AG09309 (cell line): ENCODE data around the gene BARX1.
"Not testable (repeated sequence)": the region's sequence is repeated elsewhere in the genome, so short reads cannot be mapped to it uniquely, and the experiment has no call there.

ENCODE experiments used
- DNase-seq: peaks from one replicate; pipeline ENCODE4 v3.0.0-alpha.2; 2010; ENCODE audit warnings: low read depth
- H3K4me3 ChIP-seq: 2 replicates; pipeline ENCODE4 v1.5.1; 2011; ENCODE audit warnings: mild to moderate bottlenecking, low read depth, low read length, moderate library complexity; ENCODE audit not compliant: control insufficient read depth
- TF ChIP-seq, protein P1 (sequence below): IDR thresholded peaks from 2 replicates; pipeline ENCODE4 v1.5.1; 2011; ENCODE audit warnings: mild to moderate bottlenecking, low read depth, low read length, inconsistent platforms; ENCODE audit not compliant: insufficient read depth, control insufficient read depth; ENCODE audit errors: missing control alignments

The BARX1 gene

DNA sequence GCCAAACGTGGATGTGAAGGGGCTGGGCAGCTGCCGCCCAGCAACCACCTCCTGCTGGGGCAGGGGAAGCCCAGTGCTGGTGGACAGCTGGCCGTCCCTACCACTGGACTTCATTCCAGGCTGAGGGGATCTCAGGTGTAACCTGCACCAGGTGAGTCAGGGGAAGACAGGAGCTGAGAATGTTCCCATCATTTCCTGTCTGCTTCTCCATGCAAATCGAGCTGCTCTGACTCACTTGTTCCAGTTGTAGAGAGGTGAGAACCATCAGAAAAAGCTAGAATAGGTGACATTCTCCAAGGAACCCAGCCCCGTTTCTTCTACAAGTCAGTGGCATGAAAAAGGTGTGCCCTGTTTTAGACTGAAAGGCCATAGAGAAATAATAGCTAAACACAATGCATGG is 21.8 kb upstream of the BARX1 start:
- TF ChIP-seq, protein P1, sequence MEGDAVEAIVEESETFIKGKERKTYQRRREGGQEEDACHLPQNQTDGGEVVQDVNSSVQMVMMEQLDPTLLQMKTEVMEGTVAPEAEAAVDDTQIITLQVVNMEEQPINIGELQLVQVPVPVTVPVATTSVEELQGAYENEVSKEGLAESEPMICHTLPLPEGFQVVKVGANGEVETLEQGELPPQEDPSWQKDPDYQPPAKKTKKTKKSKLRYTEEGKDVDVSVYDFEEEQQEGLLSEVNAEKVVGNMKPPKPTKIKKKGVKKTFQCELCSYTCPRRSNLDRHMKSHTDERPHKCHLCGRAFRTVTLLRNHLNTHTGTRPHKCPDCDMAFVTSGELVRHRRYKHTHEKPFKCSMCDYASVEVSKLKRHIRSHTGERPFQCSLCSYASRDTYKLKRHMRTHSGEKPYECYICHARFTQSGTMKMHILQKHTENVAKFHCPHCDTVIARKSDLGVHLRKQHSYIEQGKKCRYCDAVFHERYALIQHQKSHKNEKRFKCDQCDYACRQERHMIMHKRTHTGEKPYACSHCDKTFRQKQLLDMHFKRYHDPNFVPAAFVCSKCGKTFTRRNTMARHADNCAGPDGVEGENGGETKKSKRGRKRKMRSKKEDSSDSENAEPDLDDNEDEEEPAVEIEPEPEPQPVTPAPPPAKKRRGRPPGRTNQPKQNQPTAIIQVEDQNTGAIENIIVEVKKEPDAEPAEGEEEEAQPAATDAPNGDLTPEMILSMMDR, result no peak
- no peak overlapping the region for H3K4me3 ChIP-seq
- DNase-seq, result no peak

DNA sequence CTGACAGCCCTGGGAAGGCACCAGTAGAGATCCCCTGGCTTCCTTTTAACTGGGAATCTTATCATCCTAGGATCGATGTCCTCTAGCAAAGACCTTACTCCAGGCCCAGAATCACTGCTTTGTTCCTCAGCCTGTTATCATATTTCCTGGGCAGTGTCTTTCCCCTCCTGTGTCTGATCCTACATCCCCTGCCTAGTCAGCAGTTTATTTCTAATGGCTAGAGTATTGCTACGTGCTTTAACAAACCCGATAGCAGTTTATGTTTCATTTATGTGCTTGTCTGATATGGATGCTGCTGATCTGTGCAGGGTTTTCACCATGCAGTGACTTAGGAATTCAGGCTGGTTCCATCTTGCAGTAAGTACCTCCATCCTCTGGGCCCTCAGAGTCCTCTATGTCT is 20.9 kb upstream of the BARX1 start:
- no peak for DNase-seq
- TF ChIP-seq, protein P1, result no peak
- no peak overlapping the region for H3K4me3 ChIP-seq

DNA sequence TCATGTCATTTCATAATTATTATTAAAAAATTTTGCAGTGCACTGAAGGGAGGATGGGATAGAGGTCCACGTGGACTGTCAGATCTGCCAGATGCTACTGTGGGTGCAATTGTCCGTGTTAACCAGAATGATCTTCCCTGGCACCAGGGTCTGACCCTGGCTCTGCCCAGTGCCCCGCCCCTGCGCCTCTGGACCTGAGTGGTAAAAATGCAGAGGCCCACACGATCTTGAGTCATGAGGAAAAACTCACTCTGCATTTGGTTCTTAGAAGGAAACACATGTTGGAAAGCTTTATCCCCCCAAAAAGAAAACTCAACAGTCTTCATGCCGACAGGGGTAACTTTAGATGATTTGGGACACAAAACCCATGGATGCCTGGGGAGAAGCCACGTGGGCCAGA is 20.1 kb upstream of the BARX1 start:
- H3K4me3 ChIP-seq, result no peak overlapping the region
- DNase-seq, result no peak
- TF ChIP-seq, protein P1, result no peak

DNA sequence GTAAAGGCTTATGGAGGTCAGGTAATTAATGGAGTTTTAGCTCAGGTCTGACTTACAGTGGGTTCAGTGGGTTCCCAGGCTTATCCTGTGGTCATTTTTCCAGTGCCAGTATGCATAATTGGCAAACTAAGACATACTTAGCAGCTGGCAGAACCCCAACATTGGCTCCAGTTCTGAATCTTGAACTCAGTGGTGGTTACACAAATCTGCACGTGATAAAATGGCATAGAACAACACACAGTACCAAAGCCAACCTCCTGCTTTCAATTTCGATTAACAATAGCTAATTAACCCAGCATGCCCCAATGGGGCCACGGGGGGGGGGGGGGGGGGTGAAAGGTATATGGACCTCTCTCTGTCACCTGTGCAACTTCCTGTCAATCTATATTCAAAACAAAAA is 19.0 kb upstream of the BARX1 start:
- TF ChIP-seq, protein P1, result no peak
- no peak overlapping the region for H3K4me3 ChIP-seq
- DNase-seq, result no peak

DNA sequence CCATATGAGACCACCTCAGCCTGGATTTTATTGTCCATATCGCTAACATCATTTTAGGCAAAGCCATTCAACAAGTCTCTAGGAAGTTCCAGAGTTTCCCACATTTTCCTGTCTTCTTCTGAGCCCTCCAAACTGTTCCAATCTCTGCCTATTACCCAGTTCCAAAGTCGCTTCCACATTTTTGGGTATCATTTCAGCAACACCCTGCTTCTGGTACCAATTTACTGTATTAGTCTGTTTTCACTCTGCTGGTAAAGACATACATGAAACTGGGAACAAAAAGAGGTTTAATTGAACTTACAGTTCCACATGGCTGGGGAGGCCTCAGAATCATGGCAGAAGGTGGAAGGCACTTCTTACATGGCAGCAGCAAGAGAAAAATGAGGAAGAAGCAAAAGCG is 17.5 kb upstream of the BARX1 start:
- not testable (repeated sequence) for H3K4me3 ChIP-seq, DNase-seq

DNA sequence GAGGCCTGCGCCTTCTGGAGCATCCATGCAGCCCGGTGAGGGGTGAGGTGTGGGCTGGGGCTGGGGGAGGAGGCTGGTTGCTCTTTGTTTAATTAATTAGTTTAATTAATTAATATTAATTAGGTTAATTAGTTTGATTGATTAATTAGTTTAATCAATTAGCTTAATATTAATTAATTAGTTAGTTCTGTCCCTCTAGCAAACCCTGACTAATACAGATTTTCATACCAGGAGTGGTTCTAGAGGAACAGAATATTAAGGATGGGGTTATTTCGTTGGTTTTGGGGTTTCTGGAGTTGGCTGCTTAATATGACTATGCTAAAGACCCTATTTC is 14.1 kb upstream of the BARX1 start:
- DNase-seq, result no peak
- no peak overlapping the region for H3K4me3 ChIP-seq
- TF ChIP-seq, protein P1, result no peak

DNA sequence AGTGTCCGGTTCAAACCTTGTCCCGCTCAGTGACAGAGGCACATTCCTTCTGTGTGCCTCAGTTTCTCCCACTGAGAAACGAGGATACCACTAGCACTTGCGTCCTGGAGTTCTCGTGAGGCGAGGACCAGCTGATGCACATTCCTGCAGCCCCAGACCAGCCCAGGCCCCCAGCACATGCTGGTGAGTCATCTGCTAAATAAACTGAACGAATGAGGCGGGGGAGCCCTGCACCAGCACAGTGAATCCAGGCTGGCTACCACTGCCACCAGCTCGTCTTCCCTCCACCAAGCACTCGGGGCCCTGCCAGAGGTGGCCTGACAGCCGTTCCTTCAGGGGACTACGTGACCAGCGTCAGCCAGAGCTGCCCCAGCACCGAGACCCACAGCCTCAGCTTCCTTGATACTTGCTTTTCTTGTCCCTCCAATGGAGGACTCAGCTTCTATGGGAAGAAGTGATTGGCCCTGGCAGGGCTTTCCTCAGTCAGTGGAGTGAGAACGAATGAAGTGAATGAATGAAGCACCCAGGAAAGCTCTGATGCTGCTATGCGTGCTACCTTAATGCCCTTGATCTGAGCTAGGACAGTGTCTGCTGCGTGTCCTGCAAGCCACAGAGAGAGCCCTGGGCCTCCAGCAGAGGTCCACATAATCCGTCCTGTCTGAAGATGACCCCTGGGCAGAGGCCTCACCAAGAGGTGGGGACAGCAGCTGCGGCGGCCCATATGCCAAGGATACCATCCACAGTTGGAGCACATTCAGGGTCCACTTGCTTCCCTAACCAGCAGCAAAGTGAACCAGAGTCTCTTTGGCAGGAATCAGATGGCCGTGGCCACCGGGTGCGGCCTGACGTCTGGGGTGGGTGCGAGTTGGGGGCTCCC is 13.5 kb upstream of the BARX1 start:
- H3K4me3 ChIP-seq, result no peak overlapping the region
- DNase-seq, result no peak
- TF ChIP-seq, protein P1, result no peak
